ENCODE results near the gene PAK5. TPM values are rescaled to one million over a fixed set of nuclear protein-coding genes. Genes with fewer than 3 reads are reported as not detected.

Gene PAK5
- total RNA-seq, 1 experiment from 2014 or later: not detected

DNA sequence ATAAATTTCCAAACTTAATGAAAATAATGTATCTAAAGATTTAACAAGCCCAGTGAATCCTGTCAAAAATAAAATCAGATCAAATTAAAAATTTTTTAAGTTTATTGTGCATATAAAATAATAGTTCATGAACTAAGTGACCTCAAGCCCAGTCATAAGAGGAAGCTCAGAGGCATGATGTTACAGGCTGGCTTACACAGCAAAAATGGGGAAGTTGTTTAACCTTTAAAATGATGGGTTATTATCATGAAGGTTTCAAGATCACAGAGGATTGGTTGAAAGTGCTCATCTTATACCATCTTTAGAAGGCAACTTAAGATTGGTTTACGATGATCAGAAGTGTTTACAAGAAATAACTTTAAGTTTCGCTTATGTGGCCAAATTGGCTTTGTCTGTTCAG lies 102.5 kb downstream of the PAK5 start:
- Histone ChIP-seq H2AFZ (no peak overlapping the region), H4K20me1 (ENCODE audit: insufficient read depth) (no peaks in the 10 kb centered on the region), H3K4me1 (replicated peaks; ENCODE audit: insufficient read depth) (no peaks in the 10 kb centered on the region), H3K4me2 (no peak overlapping the region), H3K9me2 (ENCODE audit: insufficient read depth) (no peaks in the 10 kb centered on the region), H3K27ac (no peak overlapping the region), H3K4me3 (no peak overlapping the region), H3K9me3 (ENCODE audit: insufficient read depth, low read depth) (no peaks in the 10 kb centered on the region), H3K27me3 (ENCODE audit: insufficient read depth, low read depth) (peaks cover 8% of the 10 kb centered on the region), H3F3A (ENCODE audit: insufficient read depth, low read depth) (no peaks in the 10 kb centered on the region), H3K79me2 (ENCODE audit: low read depth) (no peaks in the 10 kb centered on the region), H3K36me3 (ENCODE audit: low read depth) (no peaks in the 10 kb centered on the region)
- ChIA-PET POLR2A (ENCODE audit: unreplicated experiment) (no interaction called here), CTCF (no interaction called here)
- no peak for TF ChIP-seq EZH2 (IDR thresholded peaks at IDR 0.05; ENCODE audit: low read depth)
- TF ChIP-seq, protein P1, sequence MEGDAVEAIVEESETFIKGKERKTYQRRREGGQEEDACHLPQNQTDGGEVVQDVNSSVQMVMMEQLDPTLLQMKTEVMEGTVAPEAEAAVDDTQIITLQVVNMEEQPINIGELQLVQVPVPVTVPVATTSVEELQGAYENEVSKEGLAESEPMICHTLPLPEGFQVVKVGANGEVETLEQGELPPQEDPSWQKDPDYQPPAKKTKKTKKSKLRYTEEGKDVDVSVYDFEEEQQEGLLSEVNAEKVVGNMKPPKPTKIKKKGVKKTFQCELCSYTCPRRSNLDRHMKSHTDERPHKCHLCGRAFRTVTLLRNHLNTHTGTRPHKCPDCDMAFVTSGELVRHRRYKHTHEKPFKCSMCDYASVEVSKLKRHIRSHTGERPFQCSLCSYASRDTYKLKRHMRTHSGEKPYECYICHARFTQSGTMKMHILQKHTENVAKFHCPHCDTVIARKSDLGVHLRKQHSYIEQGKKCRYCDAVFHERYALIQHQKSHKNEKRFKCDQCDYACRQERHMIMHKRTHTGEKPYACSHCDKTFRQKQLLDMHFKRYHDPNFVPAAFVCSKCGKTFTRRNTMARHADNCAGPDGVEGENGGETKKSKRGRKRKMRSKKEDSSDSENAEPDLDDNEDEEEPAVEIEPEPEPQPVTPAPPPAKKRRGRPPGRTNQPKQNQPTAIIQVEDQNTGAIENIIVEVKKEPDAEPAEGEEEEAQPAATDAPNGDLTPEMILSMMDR (conservative IDR thresholded peaks at IDR 0.05): no peak
- no TSS peak for BruUV-seq (replicated peaks)
- intact Hi-C loops (cut with micrococcal nuclease; ENCODE audit: unreplicated experiment): no loop called here
- DNase-seq: no peak

- ChIA-PET POLR2A (ENCODE audit: unreplicated experiment) (no interaction called here), CTCF (no interaction called here)
- Histone ChIP-seq H2AFZ (no peak overlapping the region), H4K20me1 (ENCODE audit: insufficient read depth) (no peaks in the 10 kb centered on the region), H3K4me2 (no peak overlapping the region), H3K9me2 (ENCODE audit: insufficient read depth) (no peaks in the 10 kb centered on the region; the same call in 1 of the 2 replicates), H3K9me3 (ENCODE audit: insufficient read depth, low read depth) (no peaks in the 10 kb centered on the region), H3K79me2 (ENCODE audit: low read depth) (no peaks in the 10 kb centered on the region), H3K36me3 (ENCODE audit: low read depth) (no peaks in the 10 kb centered on the region), H3K27ac (no peak overlapping the region), H3K4me3 (no peak overlapping the region), H3K4me1 (replicated peaks; ENCODE audit: insufficient read depth) (no peaks in the 10 kb centered on the region), H3K27me3 (ENCODE audit: insufficient read depth, low read depth) (no peaks in the 10 kb centered on the region), H3F3A (ENCODE audit: insufficient read depth, low read depth) (no peaks in the 10 kb centered on the region)
- BruUV-seq (replicated peaks): no TSS peak
- intact Hi-C loops (cut with micrococcal nuclease; ENCODE audit: unreplicated experiment): no loop called here
- DNase-seq: no peak
- TF ChIP-seq, protein P1 (conservative IDR thresholded peaks at IDR 0.05): no peak
- TF ChIP-seq EZH2 (IDR thresholded peaks at IDR 0.05; ENCODE audit: low read depth): no peak
Measured at GRCh38 chr20:9723501-9724202, 115.2 kb downstream of the PAK5 start.

- BruUV-seq (replicated peaks): no TSS peak
Measured at GRCh38 chr20:9711872-9712271, 127.0 kb downstream of the PAK5 start.

More at GRCh38 chr20:9711872-9712271, 127.0 kb downstream of the PAK5 start:
- Histone ChIP-seq H4K20me1 (ENCODE audit: insufficient read depth) (no peaks in the 10 kb centered on the region), H3K36me3 (ENCODE audit: low read depth) (no peaks in the 10 kb centered on the region), H2AFZ (no peak overlapping the region), H3K4me3 (no peak overlapping the region), H3K27ac (no peak overlapping the region), H3K27me3 (ENCODE audit: insufficient read depth, low read depth) (no peaks in the 10 kb centered on the region), H3K9me3 (ENCODE audit: insufficient read depth, low read depth) (no peaks in the 10 kb centered on the region), H3K4me1 (replicated peaks; ENCODE audit: insufficient read depth) (no peaks in the 10 kb centered on the region), H3K4me2 (no peak overlapping the region), H3K79me2 (ENCODE audit: low read depth) (no peaks in the 10 kb centered on the region), H3F3A (ENCODE audit: insufficient read depth, low read depth) (no peaks in the 10 kb centered on the region), H3K9me2 (ENCODE audit: insufficient read depth) (no peaks in the 10 kb centered on the region)
- CTCF ChIA-PET: no interaction called here
- intact Hi-C loops (cut with micrococcal nuclease; ENCODE audit: unreplicated experiment): no loop called here
- no peak for TF ChIP-seq EZH2 (IDR thresholded peaks at IDR 0.05; ENCODE audit: low read depth)
- TF ChIP-seq, protein P1 (conservative IDR thresholded peaks at IDR 0.05): no peak
- no peak for DNase-seq
- POLR2A ChIA-PET (ENCODE audit: unreplicated experiment): no interaction called here

Data from PC-9 (cell line).